K562 (cell line): ENCODE measurements around the gene GLRX2. TPM values are rescaled to one million over a fixed set of nuclear protein-coding genes. Genes with fewer than 3 reads are reported as not detected.

Source experiments
- microRNA counts: library from miRNA; unstranded; fragments of <30 nt; microRNA quantifications from one replicate; lab custom pipeline; 2016
- microRNA-seq: library from miRNA; unstranded; fragments of <30 nt; microRNA quantifications from one replicate; pipeline ENCODE4, GENCODE V29; 2018; ENCODE audit warnings: borderline microRNAs expressed
- polyA plus RNA-seq, 8 experiments: library from polyadenylated mRNA; depleted of rRNA in 4 of 8; stranded (reverse) in 5 of 8; unstranded in 3 of 8; fragments of >200 nt; fragmentation: Nextera tagmentation in 2 of 8; fragmentation: Illumina TruSeq in 1 of 8; extraction: Ambion mirVana in 2 of 8; extraction: Trizol in 1 of 8; gene quantifications; 2 replicates each; pipeline versions ENCODE4 v1.2.1 to v1.2.3, GENCODE V29; 2011 to 2014; ENCODE audit warnings: inconsistent platforms in 1 of 8, missing spikeins in 1 of 8
- small RNA-seq: library from RNA; depleted of rRNA; stranded (forward); fragments of <200 nt; gene quantifications from one replicate; pipeline ENCODE3, GENCODE V24; 2014
- total RNA-seq, 7 experiments: library from RNA; depleted of rRNA in 6 of 7; stranded (reverse); fragments of >200 nt in 6 of 7; fragmentation: Illumina TruSeq in 2 of 7; extraction: Trizol in 2 of 7; gene quantifications; 2 replicates each; pipeline versions ENCODE4 v1.2.1 to v1.2.3, GENCODE V29; 2011 to 2021; ENCODE audit warnings: low replicate concordance in 1 of 7

GLRX2 gene
- total and polyA plus RNA-seq, 9 of the 15 experiments (the other 6 are each of a cell fraction or from before 2014, with no cell fraction given) = 13.3 to 82.6 (median 55.1) TPM

MicroRNAs encoded within 50 kb of the gene (microRNA counts, 767-probe panel; counts per million panel counts)
- not detected for microRNA hsa-miR-1278 (lab: Ali Mortazavi, UCI)

Small RNA genes lying within 50 kb of the gene (microRNA-seq; reads per million reads assigned to microRNA genes)
- 1.2 reads per million, percentile 13 among the genes with 10 or more reads in this experiment for gene MIR1278

Small RNA genes lying within 50 kb of the gene (small RNA-seq; reads per million reads assigned to genes)
- gene MIR1278 (1.0 reads per million, percentile 60 among the genes with 10 or more reads in this experiment), gene SCARNA18B (0.44 reads per million, percentile 16 among the genes with 10 or more reads in this experiment)

Other genes with a start within 250 kb of the GLRX2 start
- gene UCHL5, start 46.1 kb downstream of the GLRX2 start, total RNA-seq (2014; rRNA removed) = 85.4 and 85.6 TPM in 2 replicates
- 114 and 132 TPM in 2 replicates for gene UCHL5, start 46.1 kb downstream of the GLRX2 start, total RNA-seq (2014; rRNA removed; fragmentation: Illumina TruSeq; extraction: Trizol)
- gene UCHL5, start 46.1 kb downstream of the GLRX2 start, total RNA-seq (2015; rRNA removed; fragmentation: Illumina TruSeq; extraction: Trizol) = 117 and 122 TPM in 2 replicates
- 133 and 138 TPM in 2 replicates for gene UCHL5, start 46.1 kb downstream of the GLRX2 start, total RNA-seq (2021)
- gene UCHL5, start 46.1 kb downstream of the GLRX2 start, polyA plus RNA-seq (2011; rRNA removed) = 117 and 174 TPM in 2 replicates
- gene UCHL5, start 46.1 kb downstream of the GLRX2 start, polyA plus RNA-seq (2014; fragmentation: Illumina TruSeq; extraction: Trizol) = 188 and 206 TPM in 2 replicates
- 10 to 100 TPM; 61.0 to 68.9 TPM for gene UCHL5, start 46.1 kb downstream of the GLRX2 start, polyA plus RNA-seq (2014; fragmentation: Nextera tagmentation; extraction: Ambion mirVana)
- 151 and 180 TPM in 2 replicates for gene UCHL5, start 46.1 kb downstream of the GLRX2 start, polyA plus RNA-seq (2014; rRNA removed)
- 118 and 156 TPM in 2 replicates for gene RO60, start 45.8 kb downstream of the GLRX2 start, total RNA-seq (2014; rRNA removed)
- 128 and 147 TPM in 2 replicates for gene RO60, start 45.8 kb downstream of the GLRX2 start, total RNA-seq (2014; rRNA removed; fragmentation: Illumina TruSeq; extraction: Trizol)
- gene RO60, start 45.8 kb downstream of the GLRX2 start, total RNA-seq (2015; rRNA removed; fragmentation: Illumina TruSeq; extraction: Trizol) = 128 TPM in 2 replicates
- gene RO60, start 45.8 kb downstream of the GLRX2 start, total RNA-seq (2021) = 101 and 110 TPM in 2 replicates
- gene RO60, start 45.8 kb downstream of the GLRX2 start, polyA plus RNA-seq (2011; rRNA removed) = 46.1 and 56.4 TPM in 2 replicates
- 24.9 and 28.5 TPM in 2 replicates for gene RO60, start 45.8 kb downstream of the GLRX2 start, polyA plus RNA-seq (2014; fragmentation: Illumina TruSeq; extraction: Trizol)
- gene RO60, start 45.8 kb downstream of the GLRX2 start, polyA plus RNA-seq (2014; fragmentation: Nextera tagmentation; extraction: Ambion mirVana) = 100 to 1,000 TPM in 1 of 2 experiments, 10 to 100 TPM in 1; 49.2 to 187 TPM
- gene RO60, start 45.8 kb downstream of the GLRX2 start, polyA plus RNA-seq (2014; rRNA removed) = 27.7 and 32.0 TPM in 2 replicates
- 19.0 and 20.1 TPM in 2 replicates for gene CDC73, start 16.6 kb upstream of the GLRX2 start, total RNA-seq (2014; rRNA removed)
- 30.1 and 33.8 TPM in 2 replicates for gene CDC73, start 16.6 kb upstream of the GLRX2 start, total RNA-seq (2014; rRNA removed; fragmentation: Illumina TruSeq; extraction: Trizol)
- 23.6 and 26.0 TPM in 2 replicates for gene CDC73, start 16.6 kb upstream of the GLRX2 start, total RNA-seq (2015; rRNA removed; fragmentation: Illumina TruSeq; extraction: Trizol)
- 57.1 and 60.5 TPM in 2 replicates for gene CDC73, start 16.6 kb upstream of the GLRX2 start, total RNA-seq (2021)
- 41.3 and 61.7 TPM in 2 replicates for gene CDC73, start 16.6 kb upstream of the GLRX2 start, polyA plus RNA-seq (2011; rRNA removed)
- 35.1 and 42.5 TPM in 2 replicates for gene CDC73, start 16.6 kb upstream of the GLRX2 start, polyA plus RNA-seq (2014; fragmentation: Illumina TruSeq; extraction: Trizol)
- gene CDC73, start 16.6 kb upstream of the GLRX2 start, polyA plus RNA-seq (2014; fragmentation: Nextera tagmentation; extraction: Ambion mirVana) = 10 to 100 TPM; 23.7 to 28.7 TPM
- gene CDC73, start 16.6 kb upstream of the GLRX2 start, polyA plus RNA-seq (2014; rRNA removed) = 28.8 and 30.1 TPM in 2 replicates
- not detected in 2 replicates for gene B3GALT2, start 81.2 kb upstream of the GLRX2 start, total RNA-seq (2014; rRNA removed)
- gene B3GALT2, start 81.2 kb upstream of the GLRX2 start, total RNA-seq (2014; rRNA removed; fragmentation: Illumina TruSeq; extraction: Trizol) = not detected in 2 replicates
- gene B3GALT2, start 81.2 kb upstream of the GLRX2 start, total RNA-seq (2015; rRNA removed; fragmentation: Illumina TruSeq; extraction: Trizol) = not detected in 2 replicates
- 0.07 TPM in 1 of 2 replicates, not detected in the other for gene B3GALT2, start 81.2 kb upstream of the GLRX2 start, total RNA-seq (2021)
- gene B3GALT2, start 81.2 kb upstream of the GLRX2 start, polyA plus RNA-seq (2011; rRNA removed) = not detected in 2 replicates
- gene B3GALT2, start 81.2 kb upstream of the GLRX2 start, polyA plus RNA-seq (2014; fragmentation: Illumina TruSeq; extraction: Trizol) = not detected in 2 replicates
- under 1 TPM in 1 of 2 experiments, not detected in 1; 0.03 TPM for gene B3GALT2, start 81.2 kb upstream of the GLRX2 start, polyA plus RNA-seq (2014; fragmentation: Nextera tagmentation; extraction: Ambion mirVana)
- gene B3GALT2, start 81.2 kb upstream of the GLRX2 start, polyA plus RNA-seq (2014; rRNA removed) = not detected in 2 replicates